ENCODE data around the gene NPAS2.

The NPAS2 gene

GRCh38 chr2:100882645-100883613 lies 63.0 kb downstream of the NPAS2 start:
- no peak for DNase-seq (ENCODE audit: low read depth, low spot score)

- DNase-seq (ENCODE audit: low read depth, low spot score) = no peak
These were observed 64.2 kb downstream of the NPAS2 start for GRCh38 chr2:100884145-100884621.

- no peak for DNase-seq (ENCODE audit: low read depth, low spot score)
These were observed 66.1 kb downstream of the NPAS2 start for GRCh38 chr2:100886085-100886484.

GRCh38 chr2:100887039-100887578 lies 67.2 kb downstream of the NPAS2 start:
- DNase-seq (ENCODE audit: low read depth, low spot score) = no peak

- no peak for DNase-seq (ENCODE audit: low read depth, low spot score)
These were observed 68.0 kb downstream of the NPAS2 start for GRCh38 chr2:100887713-100888495.

GRCh38 chr2:100888601-100889000 lies 68.7 kb downstream of the NPAS2 start:
- DNase-seq (ENCODE audit: low read depth, low spot score) = no peak

GRCh38 chr2:100889286-100889685 lies 69.3 kb downstream of the NPAS2 start:
- no peak for DNase-seq (ENCODE audit: low read depth, low spot score)

GRCh38 chr2:100891906-100892642 lies 72.1 kb downstream of the NPAS2 start:
- DNase-seq (ENCODE audit: low read depth, low spot score) = no peak

GRCh38 chr2:100893392-100894104 lies 73.6 kb downstream of the NPAS2 start:
- no peak for DNase-seq (ENCODE audit: low read depth, low spot score)

- DNase-seq (ENCODE audit: low read depth, low spot score) = no peak
These were observed 74.3 kb downstream of the NPAS2 start for GRCh38 chr2:100894105-100894795.

- DNase-seq (ENCODE audit: low read depth, low spot score) = no peak
These were observed 74.8 kb downstream of the NPAS2 start for GRCh38 chr2:100894796-100895156.

GRCh38 chr2:100895402-100895801 lies 75.5 kb downstream of the NPAS2 start:
- no peak for DNase-seq (ENCODE audit: low read depth, low spot score)

GRCh38 chr2:100895934-100896685 lies 76.2 kb downstream of the NPAS2 start:
- no peak for DNase-seq (ENCODE audit: low read depth, low spot score)

- DNase-seq (ENCODE audit: low read depth, low spot score) = no peak
These were observed 78.2 kb downstream of the NPAS2 start for GRCh38 chr2:100898035-100898665.

- no peak for DNase-seq (ENCODE audit: low read depth, low spot score)
These were observed 80.3 kb downstream of the NPAS2 start for GRCh38 chr2:100900156-100900795.

GRCh38 chr2:100902817-100903405 lies 83.0 kb downstream of the NPAS2 start:
- no peak for DNase-seq (ENCODE audit: low read depth, low spot score)

- DNase-seq (ENCODE audit: low read depth, low spot score) = no peak
These were observed 83.8 kb downstream of the NPAS2 start for GRCh38 chr2:100903534-100904258.
